Medulla oblongata (tissue), 1 donor: ENCODE data around the gene SYMPK.
A peak's percentile ranks its signal among the peaks of the same experiment; 100 is the strongest.
"Not testable (repeated sequence)": the region's sequence is repeated elsewhere in the genome, so short reads cannot be mapped to it uniquely, and the experiment has no call there.

Experiments
- DNase-seq: peaks from one replicate; pipeline ENCODE4 v3.0.0-alpha.2; 2015; ENCODE audit errors: extremely low spot score

The SYMPK gene

DNA sequence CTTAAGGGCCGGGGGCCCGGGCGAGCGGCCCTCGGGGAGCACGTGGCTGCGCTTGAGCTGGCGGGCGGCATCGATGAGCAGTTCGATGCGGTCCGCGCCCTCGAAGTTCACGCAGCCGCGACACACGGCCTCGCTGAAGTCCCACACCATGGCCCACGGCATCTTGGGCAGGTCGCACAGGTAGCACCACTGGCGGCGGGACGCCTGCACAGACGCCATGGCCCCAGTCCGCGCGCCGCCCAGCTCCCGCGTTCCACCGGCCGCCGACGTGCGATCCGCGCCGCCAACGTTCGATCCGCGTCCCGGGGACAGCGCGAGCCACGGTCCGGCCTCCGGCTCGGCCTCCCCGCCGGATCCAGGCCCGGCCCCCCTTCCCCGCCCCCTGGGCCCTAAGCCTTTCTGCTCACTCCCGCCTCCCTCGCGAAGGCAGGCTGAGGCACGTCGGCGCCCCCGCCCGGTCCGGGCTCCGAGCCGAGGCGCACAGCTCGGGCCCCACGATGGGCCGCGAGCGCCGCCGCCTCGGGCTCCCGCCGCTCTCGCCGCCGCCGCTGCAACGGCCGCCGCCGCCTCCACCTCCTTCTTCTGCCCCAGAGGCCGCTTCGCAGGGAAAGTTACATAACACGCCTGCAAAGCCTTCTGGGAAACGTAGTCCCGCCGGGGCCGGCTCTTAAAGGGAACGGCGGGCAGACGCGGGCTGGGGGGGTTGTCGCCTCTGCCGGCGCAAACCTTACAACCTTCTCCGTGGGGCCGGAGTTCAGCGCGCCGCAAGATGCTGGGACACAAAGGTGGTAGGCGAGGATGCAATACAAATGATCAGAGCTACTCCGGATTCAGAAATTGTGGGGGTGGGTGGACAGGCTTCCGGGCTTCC, 22.8 kb upstream of the SYMPK start, which contains the start of gene IRF2BP1:
Gene IRF2BP1 (minus strand): TSS at position 586 of the 871 bp plus-strand sequence. CDS start 367 bp downstream, at position 219.
- DNase-seq = peak; percentile 97

DNA sequence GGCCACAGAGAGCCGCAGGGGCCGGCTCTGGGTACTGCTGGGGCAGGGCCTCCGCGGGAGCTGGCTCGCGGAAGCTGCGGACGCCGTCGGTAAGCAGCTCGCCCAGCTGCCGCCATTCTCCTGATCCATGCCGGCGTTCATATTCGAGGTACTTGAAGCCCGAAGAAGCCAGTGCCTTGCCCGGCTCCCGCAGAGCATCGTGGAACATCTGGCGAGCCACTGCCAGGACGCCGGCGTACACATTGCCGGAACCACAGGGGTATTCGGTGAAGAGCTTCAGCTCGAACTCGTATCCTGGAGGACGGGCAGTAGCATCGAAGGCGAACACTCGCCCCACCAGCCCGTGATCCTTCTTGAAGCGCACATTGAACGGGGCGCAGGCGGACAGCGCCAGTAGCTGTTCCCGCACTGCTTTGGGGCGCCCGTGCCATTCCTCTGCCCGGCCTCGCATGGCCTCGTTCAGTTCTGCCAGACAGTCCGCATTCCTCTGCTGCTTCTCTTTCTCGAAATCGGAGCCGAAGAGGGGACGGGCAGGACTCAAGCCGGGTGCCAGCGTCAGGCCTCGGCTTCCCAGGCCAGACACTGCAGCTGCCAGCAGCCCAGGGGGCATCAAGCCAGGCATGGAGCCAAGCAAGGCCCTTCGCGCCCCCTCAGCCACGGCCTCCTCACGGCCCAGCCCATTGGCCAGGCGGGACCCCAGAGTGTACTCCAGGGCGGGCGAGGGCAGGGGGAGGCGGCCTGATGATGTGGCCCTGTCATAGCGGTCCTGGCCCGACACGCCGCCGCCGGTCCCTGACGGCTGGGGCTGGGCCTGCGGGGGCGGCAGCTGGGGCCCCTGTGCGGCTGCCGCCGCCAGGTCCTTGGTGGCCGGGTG, 22.0 kb upstream of the SYMPK start:
- DNase-seq = no peak

DNA sequence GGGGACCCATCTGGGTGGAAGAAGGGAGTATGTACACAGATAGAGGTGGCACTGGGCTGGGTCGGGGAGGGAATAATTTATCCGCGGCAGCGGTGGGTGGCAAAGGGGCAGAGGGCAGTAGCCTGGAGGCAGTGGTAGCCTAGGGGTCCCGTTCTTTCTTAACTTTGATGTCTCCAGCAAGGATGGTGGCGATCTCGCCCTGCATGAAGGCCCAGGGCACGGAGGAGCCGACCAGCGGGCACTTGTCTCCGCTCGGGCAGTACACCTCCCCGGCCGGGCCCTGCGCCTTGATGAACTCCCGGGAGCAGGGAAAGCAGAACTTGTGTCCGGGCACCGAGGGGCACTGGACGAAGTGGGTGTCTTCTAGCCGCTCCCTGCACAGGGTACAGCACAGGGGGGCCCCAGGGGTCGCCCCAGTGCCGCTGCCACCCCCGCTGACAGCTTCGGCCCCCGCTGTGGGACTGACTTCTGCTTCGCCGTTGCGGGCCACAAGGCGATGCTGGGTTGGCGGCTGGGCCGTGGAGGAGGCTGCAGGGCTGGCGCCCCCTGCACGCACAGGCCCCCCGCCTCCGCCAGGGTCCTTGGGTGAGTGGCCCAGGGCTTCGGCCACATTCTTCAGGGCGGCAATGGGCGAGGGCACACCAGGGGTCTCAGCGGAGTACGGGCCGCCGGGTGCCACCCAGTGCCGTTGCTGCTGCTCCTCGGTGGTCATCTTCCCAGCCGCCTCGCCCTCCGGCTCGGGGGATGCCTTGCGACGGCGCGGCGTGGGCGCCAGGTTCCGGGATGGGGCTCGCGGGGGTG, 21.1 kb upstream of the SYMPK start:
- no peak for DNase-seq

DNA sequence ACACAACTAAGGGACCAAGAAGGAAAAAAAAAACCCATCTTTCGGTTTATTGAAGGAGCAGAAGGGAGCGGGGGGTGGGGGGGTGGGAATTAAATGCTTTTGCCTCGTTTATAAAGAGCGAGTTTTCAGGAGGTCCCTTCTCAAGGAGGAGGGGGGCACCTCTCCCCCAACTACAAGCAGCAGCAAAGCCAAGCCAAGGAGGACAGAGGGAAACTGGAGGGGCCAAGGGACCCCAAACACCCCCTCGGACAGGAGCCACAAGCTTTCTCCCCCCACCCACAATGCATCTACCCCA, 20.6 kb upstream of the SYMPK start:
- DNase-seq = no peak

DNA sequence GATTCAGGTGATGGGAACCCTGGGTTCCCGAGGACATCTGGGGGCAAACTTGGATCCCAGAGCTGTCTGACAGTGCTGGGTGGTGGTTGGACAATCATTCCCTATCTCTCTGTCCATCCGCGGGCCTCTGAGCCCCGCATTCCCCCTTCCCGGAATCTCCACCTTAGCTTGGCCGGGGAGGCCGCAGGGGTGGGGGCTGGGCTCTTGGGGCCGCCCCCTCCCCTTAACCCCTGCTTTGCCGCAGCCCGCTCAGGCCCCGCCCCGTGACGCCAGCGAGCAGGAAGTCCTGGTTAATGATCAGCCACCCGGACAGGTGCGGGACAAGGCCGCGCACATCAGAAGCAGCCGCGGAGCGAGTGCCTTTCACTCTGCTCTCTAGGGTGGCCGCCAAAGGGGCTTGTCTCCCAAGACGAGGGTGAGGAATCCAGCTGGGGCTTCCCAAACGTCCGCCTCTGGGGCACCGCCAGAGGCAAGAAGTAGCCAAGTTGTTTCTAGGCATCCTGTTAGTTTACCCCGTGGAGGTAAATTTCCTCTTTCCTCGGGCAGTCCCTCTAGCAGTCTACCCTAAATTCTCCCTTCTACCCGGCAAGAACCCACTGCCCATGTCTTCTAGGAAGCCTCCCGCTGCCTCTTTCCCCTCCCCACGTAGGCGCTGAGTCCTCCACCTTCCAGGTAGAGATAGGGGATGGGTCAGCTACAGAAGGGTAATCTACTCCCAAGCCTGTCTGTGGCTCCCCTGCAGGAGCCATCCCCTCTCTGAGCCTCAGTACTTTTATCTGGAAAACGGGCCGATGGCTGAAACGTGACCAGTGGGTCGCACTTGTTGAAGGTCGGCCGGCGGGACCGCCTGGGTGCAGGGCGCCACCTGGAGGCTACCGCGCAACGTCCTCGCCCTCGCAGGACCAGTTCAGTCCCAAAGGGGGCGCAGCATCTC, 20.0 kb upstream of the SYMPK start:
- DNase-seq = peak; percentile 57

DNA sequence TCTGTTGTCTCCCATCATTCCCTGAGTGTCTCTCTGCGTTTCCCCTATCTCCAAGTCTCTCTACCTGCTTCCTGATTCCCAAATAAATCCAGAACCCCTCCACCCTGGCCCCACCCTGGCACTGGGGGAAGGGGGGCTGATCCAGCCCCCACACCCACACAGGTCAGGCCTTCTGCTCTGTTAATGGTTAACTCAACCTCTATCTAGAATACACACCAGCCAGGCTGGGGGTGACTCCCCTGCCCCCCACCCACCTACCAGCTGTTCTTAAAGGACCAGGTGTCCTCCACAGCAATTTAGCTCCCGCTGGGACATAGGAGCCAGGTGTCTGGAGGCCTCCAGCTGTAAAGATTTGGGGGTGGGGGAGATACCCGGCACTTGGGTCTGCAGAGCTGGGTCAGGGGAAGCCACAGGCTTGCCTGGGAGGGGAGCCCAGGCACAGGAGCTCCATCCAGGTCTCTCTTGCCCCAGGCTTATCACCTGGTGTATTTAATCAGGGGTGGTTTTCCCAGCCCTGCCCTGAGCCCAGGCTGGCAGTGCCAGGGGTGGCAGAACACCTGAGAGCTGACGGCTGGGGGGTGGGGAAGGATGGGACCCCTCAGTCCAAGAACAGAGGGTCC, 19.1 kb upstream of the SYMPK start:
- DNase-seq = no peak

DNA sequence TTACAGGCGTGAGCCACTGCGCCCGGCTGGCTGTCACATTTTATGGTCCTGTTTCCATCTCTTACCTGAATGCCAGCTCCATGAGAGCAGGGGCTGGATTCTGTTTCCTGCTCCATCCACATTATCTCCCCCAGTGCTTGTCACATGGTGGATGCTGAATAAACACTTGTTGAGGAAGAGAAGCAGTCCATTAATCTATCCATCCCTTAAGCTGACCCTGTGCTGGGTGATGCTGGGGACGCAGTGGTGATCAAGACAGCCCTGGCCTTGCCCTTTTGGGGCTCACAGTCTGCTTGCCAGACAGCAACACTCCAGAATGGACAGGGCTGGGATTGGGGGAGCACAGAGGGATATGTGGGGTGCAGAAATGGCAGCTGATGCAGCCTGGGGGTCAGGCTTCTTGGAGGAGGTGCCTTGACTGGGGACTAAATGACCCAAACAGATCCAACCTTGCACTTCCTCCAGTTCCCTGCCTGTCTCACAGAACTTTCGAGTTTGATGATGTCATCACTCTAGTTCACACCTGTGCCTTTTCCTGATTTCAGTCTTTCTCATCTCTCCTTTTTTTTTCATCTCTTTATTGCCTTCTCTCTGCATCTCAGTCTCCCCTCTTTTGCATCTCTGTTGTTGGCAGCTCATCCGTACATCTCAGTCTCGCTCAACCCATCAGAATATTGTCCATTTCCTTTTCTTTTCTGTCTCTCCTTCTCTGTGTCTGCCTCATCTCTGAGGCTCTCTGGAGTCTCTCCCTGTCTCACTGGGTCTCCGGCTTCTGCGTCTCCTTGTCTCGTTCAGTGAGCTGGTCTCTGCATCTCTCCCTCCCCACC, 18.3 kb upstream of the SYMPK start:
- DNase-seq = no peak

DNA sequence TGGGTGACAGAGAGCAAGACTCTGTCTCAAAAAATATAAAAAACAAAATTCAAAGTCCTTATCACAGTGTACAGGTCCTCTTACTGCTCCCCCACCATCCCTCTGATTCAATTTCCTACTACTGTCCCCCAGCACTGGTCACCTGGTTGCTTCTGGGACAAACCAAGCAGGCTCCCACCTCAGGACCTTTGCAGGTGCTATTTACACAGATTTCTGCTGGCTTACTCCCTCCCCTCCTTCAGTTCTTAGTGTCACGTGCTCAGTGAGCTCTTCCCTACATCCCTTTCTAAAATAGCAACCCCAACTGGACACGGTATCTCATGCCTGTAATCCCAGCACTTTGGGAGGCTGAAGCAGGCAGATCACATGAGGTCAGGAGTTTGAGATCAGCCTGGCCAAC, 17.0 kb upstream of the SYMPK start:
- no peak for DNase-seq

DNA sequence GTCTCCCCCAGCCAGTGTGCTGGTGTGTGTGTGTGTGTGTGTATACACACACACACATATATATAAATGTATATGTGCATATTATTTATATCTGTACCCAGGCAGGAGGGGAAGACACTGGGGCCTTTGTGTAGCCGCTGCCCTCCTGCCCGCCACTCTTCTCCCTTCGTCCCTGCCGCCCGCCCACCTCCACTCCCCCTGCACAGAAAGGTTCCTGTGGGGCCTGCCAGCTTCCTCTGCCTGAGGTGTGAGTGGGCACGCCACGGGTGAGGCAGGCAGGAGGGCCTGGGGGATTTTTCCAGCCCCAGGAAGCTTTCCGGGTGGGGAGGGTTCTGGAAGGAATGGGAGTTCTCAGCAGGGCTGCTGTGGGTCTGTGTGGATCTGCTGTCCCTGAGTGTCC, 16.1 kb upstream of the SYMPK start:
- DNase-seq = no peak

DNA sequence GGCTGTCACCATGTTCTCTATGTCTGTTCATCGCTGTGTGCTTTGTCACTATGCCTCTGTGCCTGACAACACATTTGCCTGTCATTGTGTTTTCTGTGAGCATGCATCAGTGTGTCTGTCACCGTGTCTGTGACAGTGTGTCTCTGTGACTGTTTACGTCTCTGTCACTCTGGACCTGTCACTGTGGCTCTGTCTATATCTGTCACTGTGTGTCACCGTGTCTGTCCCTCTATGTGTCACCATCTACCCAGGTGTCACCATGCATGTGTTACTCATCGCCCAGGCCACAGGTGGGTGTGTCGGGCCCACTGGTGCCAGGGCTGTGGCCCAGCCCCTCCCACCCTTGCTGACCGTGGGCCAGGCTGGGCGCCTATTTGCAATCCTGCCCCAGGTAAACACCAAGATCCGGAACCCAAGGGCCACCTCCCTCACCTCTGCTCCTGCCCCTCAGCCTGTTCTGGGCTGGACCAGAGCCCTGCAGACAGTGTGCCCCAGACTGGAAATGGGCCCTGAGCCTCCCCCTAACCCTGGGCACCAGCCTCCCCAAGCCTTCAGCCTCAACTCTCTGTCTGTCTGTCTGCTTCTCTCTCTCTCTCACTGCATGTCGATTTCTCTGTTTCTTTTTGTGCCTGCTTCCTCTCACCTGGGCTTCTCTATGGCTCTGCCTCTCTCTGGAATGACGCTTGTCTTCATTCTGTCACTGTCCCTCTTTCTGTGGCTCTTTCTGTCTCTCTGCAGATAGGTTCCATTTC, 15.3 kb upstream of the SYMPK start:
- DNase-seq = no peak

DNA sequence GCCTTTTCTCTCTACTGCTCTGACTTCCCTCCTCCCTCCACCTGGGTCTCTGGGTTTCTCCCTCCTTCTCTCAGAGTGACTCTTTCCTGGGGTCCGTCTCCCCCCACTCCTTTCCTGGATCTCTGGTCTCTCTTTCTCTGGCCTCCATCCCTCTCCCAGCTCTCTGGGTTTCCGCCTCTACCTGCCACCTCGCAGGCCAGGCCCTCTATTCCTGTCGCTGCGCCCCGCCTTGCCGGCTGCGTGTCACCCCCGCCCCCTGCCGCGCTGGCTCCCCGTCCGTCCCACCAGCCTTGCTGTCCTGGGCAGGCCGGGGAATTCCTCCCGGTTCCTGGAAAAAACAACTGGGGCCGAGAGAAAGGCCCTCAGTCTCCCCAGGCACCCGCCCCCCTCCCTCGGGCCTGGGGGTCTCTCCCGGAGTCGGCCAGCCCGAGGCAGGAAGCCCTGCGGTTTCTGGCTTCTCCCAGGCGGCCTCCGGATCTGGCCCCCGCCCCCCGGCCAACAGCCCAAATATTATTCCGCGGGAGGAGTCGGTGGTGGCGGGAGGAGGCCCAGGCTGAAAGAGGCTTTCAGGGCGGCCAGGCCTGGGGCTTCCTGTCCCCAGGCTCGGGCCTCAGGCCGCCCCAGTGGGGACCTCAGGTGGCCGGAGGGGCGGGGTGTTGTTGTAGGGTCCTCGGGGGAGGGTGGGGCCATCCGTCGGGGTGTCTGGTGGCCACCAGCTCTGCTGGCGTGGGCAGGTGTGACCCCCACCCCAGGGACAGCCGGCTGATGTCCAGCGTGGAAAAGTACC, 13.7 kb upstream of the SYMPK start:
- DNase-seq = no peak

DNA sequence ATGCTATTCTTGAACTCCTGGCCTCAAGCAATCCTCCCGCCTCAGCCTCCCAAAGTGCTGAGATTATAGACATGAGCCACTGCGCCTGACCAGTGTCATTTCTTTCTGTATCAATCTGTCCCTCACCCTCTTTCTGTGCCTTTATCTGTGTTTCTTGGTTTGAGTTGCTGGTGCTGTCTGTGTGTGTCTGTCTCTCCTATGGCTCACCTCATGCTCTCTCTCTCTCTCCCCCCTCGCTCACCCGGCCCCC, 13.1 kb upstream of the SYMPK start:
- DNase-seq = no peak

DNA sequence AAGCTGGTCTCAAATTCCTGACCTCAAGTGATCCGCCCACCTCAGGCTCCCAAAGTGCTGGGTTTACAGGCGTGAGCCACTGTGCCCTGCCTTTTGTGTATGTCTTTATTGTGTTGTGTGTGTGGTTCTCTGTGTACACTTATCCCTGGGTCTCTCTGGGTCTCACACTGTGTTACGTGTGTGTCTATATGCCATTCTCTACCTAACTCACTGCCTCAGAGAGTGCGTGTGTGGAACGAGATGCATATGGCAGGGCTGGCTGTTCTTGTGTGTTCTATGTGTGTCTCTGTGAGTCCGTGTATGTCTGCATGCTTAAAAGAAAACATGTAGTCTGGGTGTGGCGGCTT, 11.6 kb upstream of the SYMPK start:
- DNase-seq = no peak

DNA sequence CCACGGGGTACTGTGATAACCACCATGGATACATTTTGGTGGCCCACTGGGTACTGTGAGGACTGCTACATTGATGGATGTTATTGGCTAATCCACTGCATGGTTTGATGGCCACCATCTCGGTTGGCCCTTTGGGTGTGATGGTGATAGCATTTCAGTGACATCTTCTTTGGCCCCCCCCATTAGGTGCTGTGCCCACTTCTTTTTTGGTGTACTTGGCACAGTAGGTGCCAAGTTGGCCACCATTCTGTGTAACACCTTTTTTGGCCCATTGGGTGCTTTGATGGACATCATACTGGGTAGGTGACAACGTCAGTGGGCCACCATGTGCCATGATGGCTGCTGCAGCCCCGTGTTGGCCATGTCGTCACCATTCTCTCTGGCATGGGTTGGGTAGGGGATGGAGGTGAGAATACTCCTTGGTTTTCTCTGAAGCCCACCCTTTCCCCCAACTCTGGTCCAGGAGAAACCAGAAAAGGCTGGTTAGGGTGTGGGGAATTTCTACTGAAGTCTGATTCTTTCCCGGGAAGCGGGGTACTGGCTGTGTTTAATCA, 10.3 kb upstream of the SYMPK start:
- no peak for DNase-seq

DNA sequence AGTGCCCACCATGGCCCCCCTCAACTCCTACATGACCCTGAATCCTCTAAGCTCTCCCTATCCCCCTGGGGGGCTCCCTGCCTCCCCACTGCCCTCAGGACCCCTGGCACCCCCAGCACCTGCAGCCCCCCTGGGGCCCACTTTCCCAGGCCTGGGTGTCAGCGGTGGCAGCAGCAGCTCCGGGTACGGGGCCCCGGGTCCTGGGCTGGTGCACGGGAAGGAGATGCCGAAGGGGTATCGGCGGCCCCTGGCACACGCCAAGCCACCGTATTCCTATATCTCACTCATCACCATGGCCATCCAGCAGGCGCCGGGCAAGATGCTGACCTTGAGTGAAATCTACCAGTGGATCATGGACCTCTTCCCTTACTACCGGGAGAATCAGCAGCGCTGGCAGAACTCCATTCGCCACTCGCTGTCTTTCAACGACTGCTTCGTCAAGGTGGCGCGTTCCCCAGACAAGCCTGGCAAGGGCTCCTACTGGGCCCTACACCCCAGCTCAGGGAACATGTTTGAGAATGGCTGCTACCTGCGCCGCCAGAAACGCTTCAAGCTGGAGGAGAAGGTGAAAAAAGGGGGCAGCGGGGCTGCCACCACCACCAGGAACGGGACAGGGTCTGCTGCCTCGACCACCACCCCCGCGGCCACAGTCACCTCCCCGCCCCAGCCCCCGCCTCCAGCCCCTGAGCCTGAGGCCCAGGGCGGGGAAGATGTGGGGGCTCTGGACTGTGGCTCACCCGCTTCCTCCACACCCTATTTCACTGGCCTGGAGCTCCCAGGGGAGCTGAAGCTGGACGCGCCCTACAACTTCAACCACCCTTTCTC, 9.4 kb upstream of the SYMPK start:
- DNase-seq = no peak

DNA sequence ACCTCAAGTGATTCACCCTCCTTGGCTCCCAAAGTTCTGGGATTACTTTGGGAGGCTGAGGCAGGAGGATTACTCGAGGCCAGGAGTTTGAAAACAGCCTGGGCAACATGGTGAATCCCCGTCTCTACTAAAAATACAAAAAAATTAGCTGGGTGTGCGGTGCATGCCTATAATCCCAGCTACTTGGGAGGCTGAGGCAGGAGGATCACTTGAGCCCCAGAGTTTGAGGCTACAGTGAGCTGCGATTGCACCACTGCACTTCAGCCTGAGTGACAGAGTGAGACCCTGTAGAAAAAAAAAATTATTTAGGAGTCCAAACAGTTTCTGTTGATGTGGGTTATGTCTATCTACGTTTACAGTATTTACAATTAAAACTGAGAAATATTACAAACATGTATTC, 7.9 kb upstream of the SYMPK start:
- no peak for DNase-seq

DNA sequence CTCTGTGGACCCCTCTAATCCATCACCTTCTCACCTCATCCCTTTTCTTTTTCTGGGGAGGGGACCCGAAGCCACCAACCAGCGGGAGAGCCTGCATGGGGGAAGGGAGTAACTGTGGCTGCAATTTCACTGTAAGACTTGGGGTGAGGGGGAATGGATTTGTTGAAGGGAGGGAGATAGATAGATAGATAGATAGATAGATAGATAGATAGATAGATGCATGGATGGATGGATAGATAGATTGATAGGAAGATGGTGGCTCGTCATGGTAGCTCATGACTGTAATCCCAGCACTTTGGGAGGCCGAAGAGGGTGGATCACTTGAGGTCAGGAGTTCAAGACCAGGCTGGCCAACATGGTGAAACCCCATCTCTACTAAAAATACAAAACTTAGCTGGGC, 4.3 kb upstream of the SYMPK start:
- not testable (repeated sequence) for DNase-seq
